ENCODE data around the gene SMG6. TPM values are rescaled to one million over a fixed set of nuclear protein-coding genes. Genes with fewer than 3 reads are reported as not detected.

Gene SMG6
- total and polyA plus RNA-seq, 7 experiments from 2014 or later, result 8.6 to 65.3 (median 52.7) TPM

DNA sequence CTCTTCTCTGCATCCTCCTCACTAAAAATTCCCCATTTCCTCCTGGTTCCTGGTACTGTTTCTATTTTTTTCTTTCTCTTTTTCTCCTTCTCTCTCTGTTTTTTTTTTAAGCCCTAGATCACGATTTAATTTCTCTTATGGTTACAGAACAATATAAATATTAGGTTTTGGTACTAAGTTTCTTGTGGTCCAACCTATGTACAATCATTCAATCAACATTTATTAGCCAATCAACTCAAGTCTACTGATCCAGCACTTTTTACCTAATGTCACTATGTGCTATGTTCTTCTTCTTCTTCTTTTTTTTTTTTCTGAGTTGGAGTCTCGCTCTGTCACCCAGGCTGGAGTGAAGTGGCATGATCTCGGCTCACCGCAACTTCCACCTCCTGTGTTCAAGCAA lies 291.1 kb downstream of the SMG6 start:
- ChIA-PET POLR2A (no interaction called here), CTCF (no interaction called here)
- ATAC-seq (no peak), DNase-seq (no peak)
- no peaks in the 10 kb centered on the region for H3K9me3 Mint-ChIP-seq
- peaks cover 0 to 4% (median 0%) of the 10 kb centered on the region in 7 donors for H3K4me1 Mint-ChIP-seq
- Histone ChIP-seq H3K36me3 (ENCODE audit: control insufficient read depth in 2 of 3, insufficient read depth in 3 of 3, low read length in 3 of 3) (no peaks in the 10 kb centered on the region), H3K4me1 (ENCODE audit: control insufficient read depth in 2 of 2, insufficient read depth in 2 of 2, low read length in 2 of 2) (no peaks in the 10 kb centered on the region), H3K4me3 (ENCODE audit: low read length) (no peak overlapping the region), H3K9me3 (ENCODE audit: control insufficient read depth in 2 of 3, low read length in 3 of 3) (no peaks in the 10 kb centered on the region), H3K27me3 (ENCODE audit: control insufficient read depth in 2 of 2, insufficient read depth in 2 of 2, low read length in 2 of 2) (no peaks in the 10 kb centered on the region), H3K27ac (ENCODE audit: low read depth, low read length) (no peak overlapping the region)
- peaks cover 0 to 18% (median 11%) of the 10 kb centered on the region in 5 donors for H3K27me3 Mint-ChIP-seq
- H3K4me3 Mint-ChIP-seq, result no peak overlapping the region
- intact Hi-C loops (cut with micrococcal nuclease), result no loop called here
- H3K36me3 Mint-ChIP-seq, result peaks cover 0 to 3% (median 0%) of the 10 kb centered on the region in 5 donors
- no peak overlapping the region for H3K27ac Mint-ChIP-seq

DNA sequence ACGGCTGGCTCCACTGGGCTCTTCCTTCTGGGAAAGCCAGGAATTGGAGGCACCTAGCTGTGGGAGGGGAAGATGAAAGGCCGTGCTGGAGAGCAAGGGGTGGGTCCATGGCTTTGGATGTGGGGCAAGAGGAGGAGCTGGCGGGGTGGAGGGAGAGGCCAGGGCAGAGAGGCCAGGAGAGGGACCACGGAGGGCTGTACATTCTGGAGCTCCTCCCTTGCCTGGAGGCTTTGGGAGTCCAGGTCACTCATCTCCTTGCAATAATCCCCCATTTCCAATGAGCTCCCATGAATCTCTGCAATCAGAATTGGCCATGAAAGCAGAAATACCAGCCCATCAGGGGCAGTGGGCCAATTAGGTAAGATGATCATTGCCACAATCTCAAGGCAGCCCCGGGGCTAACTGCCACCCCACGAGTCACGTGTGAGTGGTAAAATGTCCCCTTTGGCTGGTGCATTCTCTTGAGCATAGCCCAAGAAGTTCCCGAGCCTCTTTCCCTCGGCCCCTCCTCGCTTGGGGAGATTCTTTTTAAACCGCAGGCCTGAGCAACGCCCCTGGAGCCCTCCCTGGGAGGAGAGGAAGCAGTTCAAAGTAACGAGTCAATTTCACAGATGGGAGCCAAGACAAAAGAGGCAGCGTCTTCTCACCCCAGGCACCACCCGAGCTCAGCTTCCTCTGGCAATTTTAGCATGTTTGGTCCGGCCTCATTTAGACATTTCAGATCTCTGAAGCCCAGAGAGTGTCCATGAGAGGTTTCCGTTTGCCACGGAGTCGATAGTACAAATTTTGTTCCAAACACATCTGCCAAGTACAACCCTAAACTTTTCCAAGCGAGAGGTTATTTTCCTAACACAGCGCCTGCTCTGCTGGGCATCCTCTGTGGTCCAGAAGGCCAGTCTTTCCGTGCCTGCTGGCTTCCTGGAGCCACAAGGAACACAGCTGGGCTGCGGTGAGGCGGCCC lies 291.9 kb downstream of the SMG6 start:
- Mint-ChIP-seq H3K36me3 (peaks cover 0 to 3% (median 0%) of the 10 kb centered on the region in 5 donors), H3K9me3 (no peaks in the 10 kb centered on the region), H3K27me3 (peaks cover 0 to 18% (median 11%) of the 10 kb centered on the region in 5 donors), H3K27ac (no peak overlapping the region), H3K4me3 (no peak overlapping the region), H3K4me1 (peaks cover 0 to 4% (median 0%) of the 10 kb centered on the region in 7 donors)
- Histone ChIP-seq H3K4me3 (ENCODE audit: low read length) (no peak overlapping the region), H3K27me3 (ENCODE audit: control insufficient read depth in 2 of 2, insufficient read depth in 2 of 2, low read length in 2 of 2) (no peaks in the 10 kb centered on the region), H3K4me1 (ENCODE audit: control insufficient read depth in 2 of 2, insufficient read depth in 2 of 2, low read length in 2 of 2) (no peaks in the 10 kb centered on the region), H3K27ac (ENCODE audit: low read depth, low read length) (no peak overlapping the region), H3K36me3 (ENCODE audit: control insufficient read depth in 2 of 3, insufficient read depth in 3 of 3, low read length in 3 of 3) (no peaks in the 10 kb centered on the region), H3K9me3 (ENCODE audit: control insufficient read depth in 2 of 3, low read length in 3 of 3) (no peaks in the 10 kb centered on the region)
- DNase-seq, result no peak
- ATAC-seq, result no peak
- POLR2A ChIA-PET, result no interaction called here
- intact Hi-C loops (cut with micrococcal nuclease), result no loop called here
- CTCF ChIA-PET, result no interaction called here

Small RNAs within 50 kb of the gene (microRNA-seq; reads per million reads assigned to microRNA genes)
- gene MIR132 (ENCODE audit: borderline microRNAs expressed), result 144 reads per million, percentile 57 among the genes with 10 or more reads in this experiment
- 2.6 reads per million for gene MIR212 (ENCODE audit: borderline microRNAs expressed)

Other genes with a start within 250 kb of the SMG6 start
- gene HIC1, start 248.7 kb downstream of the SMG6 start, total RNA-seq, result 100 to 1,000 TPM in 1 of 5 experiments, 1 to 10 TPM in 4; 1.4 to 128 (median 6.3) TPM
- gene HIC1, start 248.7 kb downstream of the SMG6 start, polyA plus RNA-seq, result under 1 TPM; 0.56 to 0.83 TPM
- 10 to 100 TPM in 1 of 5 experiments, 1 to 10 TPM in 4; 3.1 to 16.0 (median 8.3) TPM for gene SRR, start 165 bp upstream of the SMG6 start, total RNA-seq
- gene SRR, start 165 bp upstream of the SMG6 start, polyA plus RNA-seq, result 1 to 10 TPM; 5.2 to 9.6 TPM
- gene TSR1, start 32.7 kb upstream of the SMG6 start, total RNA-seq, result 10 to 100 TPM; 22.9 to 42.8 (median 30.0) TPM
- gene TSR1, start 32.7 kb upstream of the SMG6 start, polyA plus RNA-seq, result 10 to 100 TPM; 13.1 to 21.6 TPM
- 100 to 1,000 TPM in 4 of 5 experiments, 10 to 100 TPM in 1; 70.8 to 151 (median 138) TPM for gene SGSM2, start 33.7 kb upstream of the SMG6 start, total RNA-seq
- gene SGSM2, start 33.7 kb upstream of the SMG6 start, polyA plus RNA-seq, result 10 to 100 TPM in 1 of 2 donors, 1 to 10 TPM in 1; 9.4 to 22.7 TPM
- 100 to 1,000 TPM in 1 of 5 experiments, 10 to 100 TPM in 4; 31.4 to 106 (median 55.5) TPM for gene MNT, start 97.3 kb upstream of the SMG6 start, total RNA-seq
- 1 to 10 TPM in 1 of 2 donors, under 1 TPM in 1; 0.65 to 1.0 TPM for gene MNT, start 97.3 kb upstream of the SMG6 start, polyA plus RNA-seq
- 10 to 100 TPM; 33.5 to 67.7 (median 52.7) TPM for gene METTL16, start 208.1 kb upstream of the SMG6 start, total RNA-seq
- 10 to 100 TPM; 21.0 to 31.4 TPM for gene METTL16, start 208.1 kb upstream of the SMG6 start, polyA plus RNA-seq